ENCODE measurements around the gene CNPY3. TPM values are rescaled to one million over a fixed set of nuclear protein-coding genes. Genes with fewer than 3 reads are reported as not detected.
A peak's percentile ranks its signal among the peaks of the same experiment; 100 is the strongest.

Gene CNPY3
- total and polyA plus RNA-seq, 2 of the 13 experiments (the other 11 are each of a cell fraction or from before 2014, with no cell fraction given) = 42.3 to 60.2 TPM

- POLR2A ChIA-PET = interaction anchor here (1.1 to 1.6 kb wide), 7 partner anchors 28 to 242 kb away, joined by 4 to 16 read pairs (median 7); partner anchors contain the start of genes CNPY3, KLHDC3, MEA1 and PEX6
- TF ChIP-seq AGO2 (optimal IDR thresholded peaks at IDR 0.05; ENCODE audit: low read depth, low read length) = no peak
- TF ChIP-seq, protein P1, sequence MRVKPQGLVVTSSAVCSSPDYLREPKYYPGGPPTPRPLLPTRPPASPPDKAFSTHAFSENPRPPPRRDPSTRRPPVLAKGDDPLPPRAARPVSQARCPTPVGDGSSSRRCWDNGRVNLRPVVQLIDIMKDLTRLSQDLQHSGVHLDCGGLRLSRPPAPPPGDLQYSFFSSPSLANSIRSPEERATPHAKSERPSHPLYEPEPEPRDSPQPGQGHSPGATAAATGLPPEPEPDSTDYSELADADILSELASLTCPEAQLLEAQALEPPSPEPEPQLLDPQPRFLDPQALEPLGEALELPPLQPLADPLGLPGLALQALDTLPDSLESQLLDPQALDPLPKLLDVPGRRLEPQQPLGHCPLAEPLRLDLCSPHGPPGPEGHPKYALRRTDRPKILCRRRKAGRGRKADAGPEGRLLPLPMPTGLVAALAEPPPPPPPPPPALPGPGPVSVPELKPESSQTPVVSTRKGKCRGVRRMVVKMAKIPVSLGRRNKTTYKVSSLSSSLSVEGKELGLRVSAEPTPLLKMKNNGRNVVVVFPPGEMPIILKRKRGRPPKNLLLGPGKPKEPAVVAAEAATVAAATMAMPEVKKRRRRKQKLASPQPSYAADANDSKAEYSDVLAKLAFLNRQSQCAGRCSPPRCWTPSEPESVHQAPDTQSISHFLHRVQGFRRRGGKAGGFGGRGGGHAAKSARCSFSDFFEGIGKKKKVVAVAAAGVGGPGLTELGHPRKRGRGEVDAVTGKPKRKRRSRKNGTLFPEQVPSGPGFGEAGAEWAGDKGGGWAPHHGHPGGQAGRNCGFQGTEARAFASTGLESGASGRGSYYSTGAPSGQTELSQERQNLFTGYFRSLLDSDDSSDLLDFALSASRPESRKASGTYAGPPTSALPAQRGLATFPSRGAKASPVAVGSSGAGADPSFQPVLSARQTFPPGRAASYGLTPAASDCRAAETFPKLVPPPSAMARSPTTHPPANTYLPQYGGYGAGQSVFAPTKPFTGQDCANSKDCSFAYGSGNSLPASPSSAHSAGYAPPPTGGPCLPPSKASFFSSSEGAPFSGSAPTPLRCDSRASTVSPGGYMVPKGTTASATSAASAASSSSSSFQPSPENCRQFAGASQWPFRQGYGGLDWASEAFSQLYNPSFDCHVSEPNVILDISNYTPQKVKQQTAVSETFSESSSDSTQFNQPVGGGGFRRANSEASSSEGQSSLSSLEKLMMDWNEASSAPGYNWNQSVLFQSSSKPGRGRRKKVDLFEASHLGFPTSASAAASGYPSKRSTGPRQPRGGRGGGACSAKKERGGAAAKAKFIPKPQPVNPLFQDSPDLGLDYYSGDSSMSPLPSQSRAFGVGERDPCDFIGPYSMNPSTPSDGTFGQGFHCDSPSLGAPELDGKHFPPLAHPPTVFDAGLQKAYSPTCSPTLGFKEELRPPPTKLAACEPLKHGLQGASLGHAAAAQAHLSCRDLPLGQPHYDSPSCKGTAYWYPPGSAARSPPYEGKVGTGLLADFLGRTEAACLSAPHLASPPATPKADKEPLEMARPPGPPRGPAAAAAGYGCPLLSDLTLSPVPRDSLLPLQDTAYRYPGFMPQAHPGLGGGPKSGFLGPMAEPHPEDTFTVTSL (CRISPR knock-in tag; IDR thresholded peaks at IDR 0.05; ENCODE audit: borderline replicate concordance) = peak; percentile 41; the same call in 1 of the 2 replicates
- no peak for TF ChIP-seq SNAPC2 (CRISPR knock-in tag; IDR thresholded peaks at IDR 0.05)
- 0 out of 2 replicates have a peak, but pooled peaks have one; percentile 63 for TF ChIP-seq ZNF557 (CRISPR knock-in tag; IDR thresholded peaks at IDR 0.05)
- no peak for TF ChIP-seq ZNF775 (CRISPR knock-in tag; IDR thresholded peaks at IDR 0.05; ENCODE audit: borderline replicate concordance)
- TF ChIP-seq RFXANK (CRISPR knock-in tag; IDR thresholded peaks at IDR 0.05) = peak; percentile 87; the same call in 1 of the 2 replicates
- no peak for TF ChIP-seq CREBL2 (CRISPR knock-in tag; IDR thresholded peaks at IDR 0.05; ENCODE audit: borderline replicate concordance)
- no peak for TF ChIP-seq ZNF468 (CRISPR knock-in tag; IDR thresholded peaks at IDR 0.05)
- peak; percentile 50; the same call in 1 of the 2 replicates for TF ChIP-seq ZBTB26 (CRISPR knock-in tag; IDR thresholded peaks at IDR 0.05; ENCODE audit: borderline replicate concordance)
- TF ChIP-seq, protein P2, sequence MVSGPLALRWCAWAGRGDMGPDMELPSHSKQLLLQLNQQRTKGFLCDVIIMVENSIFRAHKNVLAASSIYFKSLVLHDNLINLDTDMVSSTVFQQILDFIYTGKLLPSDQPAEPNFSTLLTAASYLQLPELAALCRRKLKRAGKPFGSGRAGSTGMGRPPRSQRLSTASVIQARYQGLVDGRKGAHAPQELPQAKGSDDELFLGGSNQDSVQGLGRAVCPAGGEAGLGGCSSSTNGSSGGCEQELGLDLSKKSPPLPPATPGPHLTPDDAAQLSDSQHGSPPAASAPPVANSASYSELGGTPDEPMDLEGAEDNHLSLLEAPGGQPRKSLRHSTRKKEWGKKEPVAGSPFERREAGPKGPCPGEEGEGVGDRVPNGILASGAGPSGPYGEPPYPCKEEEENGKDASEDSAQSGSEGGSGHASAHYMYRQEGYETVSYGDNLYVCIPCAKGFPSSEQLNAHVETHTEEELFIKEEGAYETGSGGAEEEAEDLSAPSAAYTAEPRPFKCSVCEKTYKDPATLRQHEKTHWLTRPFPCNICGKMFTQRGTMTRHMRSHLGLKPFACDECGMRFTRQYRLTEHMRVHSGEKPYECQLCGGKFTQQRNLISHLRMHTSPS (CRISPR knock-in tag; IDR thresholded peaks at IDR 0.05; ENCODE audit: low read depth) = 0 out of 2 replicates have a peak, but pooled peaks have one; percentile 27
- TF ChIP-seq ATF7-NPFF (CRISPR knock-in tag; IDR thresholded peaks at IDR 0.05; ENCODE audit: low read depth) = 0 out of 2 replicates have a peak, but pooled peaks have one; percentile 27
- TF ChIP-seq NAIF1 (CRISPR knock-in tag; IDR thresholded peaks at IDR 0.05; ENCODE audit: borderline replicate concordance) = no peak
- 0 out of 2 replicates have a peak, but pooled peaks have one; percentile 49 for TF ChIP-seq ZNF335 (CRISPR knock-in tag; IDR thresholded peaks at IDR 0.05)
- TF ChIP-seq NONO (IDR thresholded peaks at IDR 0.05) = no peak
- TF ChIP-seq NONO (CRISPR knock-in tag; conservative IDR thresholded peaks at IDR 0.05) = peak; percentile 74
These were observed 27.7 kb upstream of the CNPY3 start for GRCh38 chr6:42901538-42901957.

More at GRCh38 chr6:42901538-42901957, 27.7 kb upstream of the CNPY3 start:
- H3K4me3 ChIP-seq (replicated peaks in 1 of 3; ENCODE audit: insufficient read depth in 1 of 3, low read depth in 2 of 3, low read length in 3 of 3) = peak overlapping the region; percentile 48 to 71 (median 63)
- no peaks in the 10 kb centered on the region for H3K79me2 ChIP-seq (ENCODE audit: insufficient read depth, low read length)
- H3K36me3 ChIP-seq (replicated peaks in 1 of 2; ENCODE audit: control insufficient read depth in 1 of 2, insufficient read depth in 2 of 2, low read length in 2 of 2) = no peaks in the 10 kb centered on the region
- no TSS peak for BruUV-seq (replicated peaks)
- peak; percentile 94 for ATAC-seq
- H3K27me3 ChIP-seq (ENCODE audit: control insufficient read depth in 1 of 2, insufficient read depth in 2 of 2, low read length in 2 of 2) = no peaks in the 10 kb centered on the region
- peak overlapping the region; percentile 85 for H3K4me2 ChIP-seq (ENCODE audit: low read depth, low read length)
- H3K4me1 ChIP-seq (ENCODE audit: insufficient read depth, low read length) = peaks cover 38% of the 10 kb centered on the region
- no peak overlapping the region for H3K27ac ChIP-seq (ENCODE audit: extremely low read length, insufficient read depth, low read length)
- in situ Hi-C loops (cut with HindIII; ENCODE audit: extremely low pct_ligation_motif_present, low pct_unique_long_range_greater_than_20kb) (loop anchor here (5.0 kb wide), 1 partner anchor 241 kb away; no protein-coding TSS in a partner anchor), intact Hi-C loops (cut with micrococcal nuclease; ENCODE audit: unreplicated experiment) (loop anchor here (1.0 to 5.0 kb wide), 5 partner anchors 36 to 242 kb away; partner anchors contain the start of genes GNMT and PEX6)
- DNase-seq (ENCODE audit: low spot score) = peak; percentile 92
- CTCF ChIA-PET (ENCODE audit: low intra/inter-chr PET ratio, low total read pairs) = interaction anchor here (0.8 to 2.6 kb wide), 5 partner anchors 41 to 242 kb away, joined by 3 to 19 read pairs (median 4); no protein-coding TSS in a partner anchor
- H4K20me1 ChIP-seq (ENCODE audit: insufficient read depth, low read length) = no peaks in the 10 kb centered on the region
- peak; percentile 85 for FAIRE-seq
- peak overlapping the region; percentile 58; the same call in 1 of the 2 replicates for H3K9ac ChIP-seq (ENCODE audit: insufficient read depth, low read depth, low read length)
- no peaks in the 10 kb centered on the region for H3K9me3 ChIP-seq (ENCODE audit: low read length)
- 1% methylated on average over 11 of the region's 11 CpGs for WGBS (ENCODE audit: low lambda C conversion rate)
- peak overlapping the region; percentile 66 for H2AFZ ChIP-seq (ENCODE audit: low read length)
